HepG2 (cell line): ENCODE results near the gene SYT1. TPM values are rescaled to one million over a fixed set of nuclear protein-coding genes. Genes with fewer than 3 reads are reported as not detected.
"Not testable (repeated sequence)": the region's sequence is repeated elsewhere in the genome, so short reads cannot be mapped to it uniquely, and the experiment has no call there.

ENCODE experiments used
- ATAC-seq: fragments of 200-7000 bp; cut with Tn5 transposase; 3 replicates; pipeline ENCODE4 v1.9.1; 2020; ENCODE audit warnings: mild to moderate bottlenecking, moderate library complexity
- BruUV-seq: library from RNA; stranded (reverse); fragments of 400-500 nt; replicated peaks from 2 replicates; lab custom pipeline; 2021; lab: Mats Ljungman, UMichigan
- CTCF ChIA-PET: fragments of 300-600 bp; formaldehyde crosslinking; extraction: SDS; loops from one replicate; lab custom pipeline; 2021; ENCODE audit warnings: low total read pairs, inconsistent platforms, low intra/inter-chr PET ratio; lab: Yijun Ruan, JAX
- POLR2A ChIA-PET: fragments of 350-600 bp; sonication (Branson Sonifier 250); formaldehyde crosslinking; loops from one replicate; lab custom pipeline; 2020; ENCODE audit warnings: antibody characterized with exemption, inconsistent platforms; lab: Yijun Ruan, JAX
- DNase-seq: peaks from one replicate; pipeline ENCODE4 v3.0.0-alpha.2; 2015; ENCODE audit warnings: low spot score
- FAIRE-seq: peaks from 3 replicates; lab custom pipeline; 2011; peaks lifted over from hg19 to GRCh38; lab: Jason Lieb, UNC
- H2AFZ ChIP-seq: one replicate; pipeline ENCODE4 v1.6.1; 2011; ENCODE audit warnings: low read length, inconsistent platforms
- H3K27ac ChIP-seq: fragments of 300-600 bp; 3 replicates; pipeline ENCODE4 v1.8.0; 2011; ENCODE audit warnings: mixed run types, mild to moderate bottlenecking, mixed read lengths, low read length, inconsistent platforms; ENCODE audit not compliant: insufficient read depth; ENCODE audit errors: extremely low read length
- H3K27me3 ChIP-seq, 2 experiments: fragments of 200-600 bp in 1 of 2; 2 replicates in 1 of 2; 3 replicates in 1 of 2; pipeline versions ENCODE4 v1.6.0 to v1.8.0; 2011; ENCODE audit warnings: low read length in 2 of 2, mild to moderate bottlenecking in 2 of 2, moderate library complexity in 2 of 2, inconsistent platforms in 1 of 2; ENCODE audit not compliant: insufficient read depth in 2 of 2, control insufficient read depth in 1 of 2
- H3K36me3 ChIP-seq, 2 experiments: fragments of 200-600 bp in 1 of 2; replicated peaks in 1 of 2; 2 replicates in 1 of 2; 3 replicates in 1 of 2; pipeline versions ENCODE4 v1.5.1 to v1.8.0; 2011; ENCODE audit warnings: low read length in 2 of 2, inconsistent platforms in 1 of 2; ENCODE audit not compliant: insufficient read depth in 2 of 2, control insufficient read depth in 1 of 2
- H3K4me1 ChIP-seq: 2 replicates; pipeline ENCODE4 v1.5.1; 2012; ENCODE audit warnings: low read length, inconsistent platforms; ENCODE audit not compliant: insufficient read depth
- H3K4me2 ChIP-seq: 2 replicates; pipeline ENCODE4 v1.6.0; 2011; ENCODE audit warnings: low read depth, low read length, inconsistent platforms
- H3K4me3 ChIP-seq, 3 experiments: fragments of 200-600 bp in 1 of 3; sonication (generic), shearing (Covaris generic) in 1 of 3; replicated peaks in 1 of 3; 2 replicates each; pipeline ENCODE4 v1.5.1; 2011 to 2016; ENCODE audit warnings: low read length in 3 of 3, inconsistent platforms in 2 of 3, low read depth in 2 of 3, mild to moderate bottlenecking in 2 of 3, control low read depth in 1 of 3, mixed read lengths in 1 of 3; ENCODE audit not compliant: insufficient read depth in 1 of 3
- H3K79me2 ChIP-seq: one replicate; pipeline ENCODE4 v1.6.1; 2011; ENCODE audit warnings: low read length, inconsistent platforms; ENCODE audit not compliant: insufficient read depth
- H3K9ac ChIP-seq: 2 replicates; pipeline ENCODE4 v1.6.0; 2011; ENCODE audit warnings: mild to moderate bottlenecking, low read depth, low read length, inconsistent platforms; ENCODE audit not compliant: insufficient read depth
- H3K9me3 ChIP-seq: 2 replicates; pipeline ENCODE4 v1.5.1; 2012; ENCODE audit warnings: mild to moderate bottlenecking, low read length
- H4K20me1 ChIP-seq: 2 replicates; pipeline ENCODE4 v1.6.0; 2011; ENCODE audit warnings: inconsistent platforms, mild to moderate bottlenecking, low read length, moderate library complexity; ENCODE audit not compliant: insufficient read depth
- ATAD3A ChIP-seq: sonication (generic); formaldehyde crosslinking; IDR thresholded peaks from 2 replicates; pipeline ENCODE4 v1.4.0; 2020; ENCODE audit warnings: missing genetic modification reagents
- CENPX ChIP-seq: sonication (generic); formaldehyde crosslinking; IDR thresholded peaks from 2 replicates; pipeline ENCODE4 v1.9.0; 2021; ENCODE audit warnings: mild to moderate bottlenecking, missing genetic modification reagents, moderate library complexity
- IKZF4 ChIP-seq: sonication (generic); formaldehyde crosslinking; IDR thresholded peaks from 2 replicates; pipeline ENCODE4 v1.5.1; 2020; ENCODE audit warnings: borderline replicate concordance, mild to moderate bottlenecking, low read depth, missing genetic modification reagents; ENCODE audit errors: not compliant biosample characterization
- KLF15 ChIP-seq: sonication (generic); formaldehyde crosslinking; IDR thresholded peaks from 2 replicates; pipeline ENCODE4 v1.8.1; 2023; ENCODE audit warnings: borderline replicate concordance, mild to moderate bottlenecking, inconsistent platforms, missing genetic modification reagents, mixed read lengths
- NRL ChIP-seq: sonication (generic); formaldehyde crosslinking; IDR thresholded peaks from 2 replicates; pipeline ENCODE4 v1.5.0; 2020; ENCODE audit warnings: missing genetic modification reagents, mild to moderate bottlenecking, moderate library complexity, borderline replicate concordance
- RFXANK ChIP-seq: IDR thresholded peaks from 2 replicates; pipeline ENCODE4 v1.6.1; 2016
- SOX5 ChIP-seq: IDR thresholded peaks from 2 replicates; pipeline ENCODE4 v1.6.1; 2016; ENCODE audit warnings: borderline replicate concordance
- SP140L ChIP-seq: sonication (generic); formaldehyde crosslinking; IDR thresholded peaks from 2 replicates; pipeline ENCODE4 v1.4.0; 2020; ENCODE audit warnings: missing genetic modification reagents, borderline replicate concordance
- SP2 ChIP-seq: sonication (generic); formaldehyde crosslinking; IDR thresholded peaks from 2 replicates; pipeline ENCODE4 v1.5.1; 2020; ENCODE audit warnings: mild to moderate bottlenecking, missing genetic modification reagents
- ZKSCAN1 ChIP-seq: fragments of 150-350 bp; IDR thresholded peaks from 2 replicates; pipeline ENCODE4 v1.6.1; 2014; ENCODE audit warnings: low read length
- ZNF264 ChIP-seq: sonication (generic); formaldehyde crosslinking; IDR thresholded peaks from 2 replicates; pipeline ENCODE4 v1.4.0; 2020; ENCODE audit warnings: missing genetic modification reagents
- ZNF570 ChIP-seq: sonication (generic); formaldehyde crosslinking; IDR thresholded peaks from 2 replicates; pipeline ENCODE4 v1.4.0; 2020; ENCODE audit warnings: mild to moderate bottlenecking, missing genetic modification reagents, borderline replicate concordance
- ZNF709 ChIP-seq: sonication (generic); formaldehyde crosslinking; IDR thresholded peaks from 2 replicates; pipeline ENCODE4 v1.5.0; 2020; ENCODE audit warnings: mild to moderate bottlenecking, missing genetic modification reagents
- WGBS: methylation state at CpG from one replicate; pipeline ENCODE4 v1.1.6; 2017; ENCODE audit warnings: low lambda C conversion rate; 5-methylcytosine and 5-hydroxymethylcytosine counted together
- in situ Hi-C: cut with HindIII; loops from 2 replicates; pipeline ENCODE4 v1.10.0; 2017; ENCODE audit warnings: low pct_unique_long_range_greater_than_20kb; ENCODE audit not compliant: extremely low pct_ligation_motif_present
- intact Hi-C: fragments of 100-400 bp; cut with micrococcal nuclease; formaldehyde crosslinking; loops from one replicate; pipeline ENCODE4 v1.10.0; 2022; ENCODE audit not compliant: unreplicated experiment
- polyA plus RNA-seq, 8 experiments: library from polyadenylated mRNA; depleted of rRNA in 3 of 8; stranded (reverse) in 7 of 8; unstranded in 1 of 8; fragments of >200 nt; fragmentation: Illumina TruSeq in 4 of 8; extraction: Trizol in 4 of 8; gene quantifications; 2 replicates each; pipeline versions ENCODE4 v1.2.1 to v1.2.3, GENCODE V29; 2011 to 2016; ENCODE audit warnings: low read depth in 4 of 8, missing spikeins in 1 of 8, mixed read lengths in 1 of 8; ENCODE audit not compliant: insufficient read depth in 1 of 8
- total RNA-seq, 5 experiments: library from RNA; depleted of rRNA; stranded (reverse); fragments of >200 nt; fragmentation: Illumina TruSeq; extraction: Trizol; gene quantifications; 2 replicates each; pipeline ENCODE4 v1.2.3, GENCODE V29; 2016; ENCODE audit warnings: low read depth in 1 of 5
- TF ChIP-seq, protein P1 (sequence below): IDR thresholded peaks from 2 replicates; pipeline ENCODE4 v1.6.1; 2012; ENCODE audit warnings: low read depth, low read length, improper control_type of control experiment
- TF ChIP-seq, protein P2 (sequence below): sonication (generic); formaldehyde crosslinking; IDR thresholded peaks from 2 replicates; pipeline ENCODE4 v1.8.0; 2022; ENCODE audit warnings: mild to moderate bottlenecking, missing genetic modification reagents, moderate library complexity

Gene SYT1
- total and polyA plus RNA-seq, 2 of the 13 experiments (the other 11 are each of a cell fraction or from before 2014, with no cell fraction given), result not detected

DNA sequence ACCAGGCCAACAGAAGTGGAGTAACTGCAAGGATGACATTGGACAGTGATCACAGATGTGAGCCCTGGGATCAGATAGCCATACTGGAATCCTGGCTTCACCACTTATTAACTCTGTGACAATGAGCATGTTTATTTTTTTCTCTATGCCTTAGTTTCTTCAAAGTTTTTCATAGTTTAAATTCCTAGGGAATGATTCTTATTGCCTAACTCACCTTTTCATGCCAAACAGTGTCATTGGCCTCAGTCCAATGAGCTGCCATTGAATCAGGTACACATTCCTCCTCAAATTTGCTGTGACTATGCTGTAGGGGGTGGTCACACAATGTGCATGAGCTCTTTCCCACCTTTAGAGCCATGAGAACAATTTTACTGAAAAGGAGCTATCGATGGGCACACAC lies 342.3 kb downstream of the SYT1 start (continued):
- TF ChIP-seq SP2 (CRISPR knock-in tag), result no peak
- no peak for TF ChIP-seq ZNF264 (CRISPR knock-in tag)
- TF ChIP-seq ZKSCAN1, result no peak
- no peak for TF ChIP-seq SP140L (CRISPR knock-in tag)
- no peak for TF ChIP-seq RFXANK (CRISPR knock-in tag)
- no peak for TF ChIP-seq ATAD3A (CRISPR knock-in tag)

DNA sequence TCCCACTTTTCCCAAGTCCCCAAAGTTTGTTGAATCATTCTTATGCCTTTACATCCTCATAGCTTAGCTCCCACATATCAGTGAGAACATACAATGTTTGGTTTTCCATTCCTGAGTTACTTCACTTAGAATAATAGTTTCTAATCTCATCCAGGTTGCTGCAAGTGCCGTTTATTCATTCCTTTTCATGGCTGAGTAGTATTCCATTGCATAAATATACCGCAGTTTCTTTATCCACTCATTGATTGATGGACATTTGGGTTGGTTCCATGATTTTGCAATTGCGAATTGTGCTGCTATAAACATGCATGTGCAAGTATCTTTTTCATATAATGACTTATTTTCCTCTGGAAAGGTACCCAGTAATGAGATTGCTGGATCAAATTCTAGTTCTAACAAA lies 345.8 kb downstream of the SYT1 start:
- FAIRE-seq, ATAC-seq, H3K9me3 ChIP-seq, H3K4me3 ChIP-seq, DNase-seq, POLR2A ChIA-PET, H3K27ac ChIP-seq, H2AFZ ChIP-seq, H3K36me3 ChIP-seq, intact Hi-C loops, BruUV-seq, H3K4me2 ChIP-seq, H3K79me2 ChIP-seq, H4K20me1 ChIP-seq, in situ Hi-C loops, H3K27me3 ChIP-seq, H3K4me1 ChIP-seq, H3K9ac ChIP-seq, CTCF ChIA-PET: not testable (repeated sequence)
- under 1% methylated on average over 3 of the region's 3 CpGs for WGBS

DNA sequence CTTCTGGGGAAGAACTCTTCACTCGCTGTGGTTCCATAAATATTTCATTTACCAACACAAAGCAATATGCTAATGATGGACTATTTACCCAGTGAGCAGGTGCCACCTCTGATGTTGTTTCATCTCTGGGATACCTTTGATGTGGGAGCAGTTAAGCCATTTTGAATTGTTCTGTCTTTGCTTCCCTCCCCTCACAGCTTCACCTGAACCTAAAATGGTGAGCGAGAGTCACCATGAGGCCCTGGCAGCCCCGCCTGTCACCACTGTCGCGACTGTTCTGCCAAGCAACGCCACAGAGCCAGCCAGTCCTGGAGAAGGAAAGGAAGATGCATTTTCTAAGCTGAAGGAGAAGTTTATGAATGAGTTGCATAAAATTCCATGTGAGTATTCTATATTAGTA lies 352.7 kb downstream of the SYT1 start:
- no peak overlapping the region for H3K4me3 ChIP-seq
- ChIA-PET POLR2A (no interaction called here), CTCF (no interaction called here)
- no peak overlapping the region for H3K4me2 ChIP-seq
- no peak for DNase-seq
- whole genome bisulfite sequencing, result 3% methylated on average over 6 of the region's 6 CpGs
- H2AFZ ChIP-seq, result no peak overlapping the region
- H4K20me1 ChIP-seq, result no peaks in the 10 kb centered on the region
- intact Hi-C loops (no loop called here), in situ Hi-C loops (no loop called here)
- no peak for ATAC-seq
- H3K79me2 ChIP-seq, result no peaks in the 10 kb centered on the region
- no peak overlapping the region for H3K27ac ChIP-seq
- FAIRE-seq, result no peak
- no peaks in the 10 kb centered on the region for H3K36me3 ChIP-seq
- H3K4me1 ChIP-seq, result no peaks in the 10 kb centered on the region
- H3K9me3 ChIP-seq, result peaks cover 5% of the 10 kb centered on the region; the same call in 1 of the 2 replicates
- no TSS peak for BruUV-seq
- H3K27me3 ChIP-seq, result no peaks in the 10 kb centered on the region
- H3K9ac ChIP-seq, result no peak overlapping the region
- TF ChIP-seq CENPX (CRISPR knock-in tag) (no peak), ZNF570 (CRISPR knock-in tag) (no peak), ZNF709 (no peak), IKZF4 (no peak), SOX5 (CRISPR knock-in tag) (no peak), KLF15 (CRISPR knock-in tag) (no peak), NRL (CRISPR knock-in tag) (no peak)
- TF ChIP-seq, protein P1, sequence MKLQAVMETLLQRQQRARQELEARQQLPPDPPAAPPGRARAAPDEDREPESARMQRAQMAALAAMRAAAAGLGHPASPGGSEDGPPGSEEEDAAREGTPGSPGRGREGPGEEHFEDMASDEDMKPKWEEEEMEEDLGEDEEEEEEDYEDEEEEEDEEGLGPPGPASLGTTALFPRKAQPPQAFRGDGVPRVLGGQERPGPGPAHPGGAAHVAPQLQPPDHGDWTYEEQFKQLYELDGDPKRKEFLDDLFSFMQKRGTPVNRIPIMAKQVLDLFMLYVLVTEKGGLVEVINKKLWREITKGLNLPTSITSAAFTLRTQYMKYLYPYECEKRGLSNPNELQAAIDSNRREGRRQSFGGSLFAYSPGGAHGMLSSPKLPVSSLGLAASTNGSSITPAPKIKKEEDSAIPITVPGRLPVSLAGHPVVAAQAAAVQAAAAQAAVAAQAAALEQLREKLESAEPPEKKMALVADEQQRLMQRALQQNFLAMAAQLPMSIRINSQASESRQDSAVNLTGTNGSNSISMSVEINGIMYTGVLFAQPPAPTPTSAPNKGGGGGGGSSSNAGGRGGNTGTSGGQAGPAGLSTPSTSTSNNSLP, result no peak
- TF ChIP-seq, protein P2, sequence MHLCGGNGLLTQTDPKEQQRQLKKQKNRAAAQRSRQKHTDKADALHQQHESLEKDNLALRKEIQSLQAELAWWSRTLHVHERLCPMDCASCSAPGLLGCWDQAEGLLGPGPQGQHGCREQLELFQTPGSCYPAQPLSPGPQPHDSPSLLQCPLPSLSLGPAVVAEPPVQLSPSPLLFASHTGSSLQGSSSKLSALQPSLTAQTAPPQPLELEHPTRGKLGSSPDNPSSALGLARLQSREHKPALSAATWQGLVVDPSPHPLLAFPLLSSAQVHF (CRISPR knock-in tag), result no peak
